ENCODE results near the gene PIK3R3. TPM values are rescaled to one million over a fixed set of nuclear protein-coding genes. Genes with fewer than 3 reads are reported as not detected.

PIK3R3 gene
- total RNA-seq, 1 experiment from 2014 or later, result 36.3 TPM

- no TSS peak for BruUV-seq (replicated peaks)
- intact Hi-C loops (cut with micrococcal nuclease; ENCODE audit: unreplicated experiment) (no loop called here), in situ Hi-C loops (cut with HindIII; ENCODE audit: low pct_unique_long_range_greater_than_20kb, low sequenced_read_pairs) (no loop called here)
- Histone ChIP-seq H3K27ac (ENCODE audit: low read length) (no peak overlapping the region), H3K4me3 (ENCODE audit: low read depth in 2 of 2, low read length in 2 of 2) (no peak overlapping the region), H3K36me3 (ENCODE audit: control insufficient read depth, insufficient read depth, low read length) (no peaks in the 10 kb centered on the region), H3K27me3 (ENCODE audit: control insufficient read depth, insufficient read depth, low read length) (no peaks in the 10 kb centered on the region), H3K4me1 (ENCODE audit: control insufficient read depth, insufficient read depth, low read length) (no peaks in the 10 kb centered on the region), H3K9me3 (ENCODE audit: control insufficient read depth, insufficient read depth, low read depth, low read length) (no peaks in the 10 kb centered on the region)
- ATAC-seq, result no peak
- DNase-seq (ENCODE audit: low read depth, low spot score), result no peak
- ChIA-PET CTCF (no interaction called here), POLR2A (no interaction called here)
- TF ChIP-seq REST (IDR thresholded peaks at IDR 0.05; ENCODE audit: insufficient read depth in 1 of 2, low read depth in 2 of 2, low read length in 1 of 2) (no peak), SIN3A (IDR thresholded peaks at IDR 0.05; ENCODE audit: borderline replicate concordance, insufficient read depth, low read depth, low read length) (no peak), POLR2AphosphoS5 (IDR thresholded peaks at IDR 0.05; ENCODE audit: low read depth, low read length) (no peak)
These were observed 102.2 kb downstream of the PIK3R3 start for GRCh38 chr1:46030074-46030870.

GRCh38 chr1:46027788-46028573 is 104.4 kb downstream of the PIK3R3 start:
- 0 out of 2 replicates have a peak, but pooled peaks cover 2% of the 10 kb centered on the region for H3K36me3 ChIP-seq (ENCODE audit: control insufficient read depth, insufficient read depth, low read length)
- no peaks in the 10 kb centered on the region for H3K4me1 ChIP-seq (ENCODE audit: control insufficient read depth, insufficient read depth, low read length)
- H3K4me3 ChIP-seq (ENCODE audit: low read depth in 2 of 2, low read length in 2 of 2), result no peak overlapping the region
- DNase-seq (ENCODE audit: low read depth, low spot score), result no peak
- ChIA-PET POLR2A (no interaction called here), CTCF (no interaction called here)
- no peak for ATAC-seq
- intact Hi-C loops (cut with micrococcal nuclease; ENCODE audit: unreplicated experiment), result no loop called here
- H3K27me3 ChIP-seq (ENCODE audit: control insufficient read depth, insufficient read depth, low read length), result no peaks in the 10 kb centered on the region
- H3K27ac ChIP-seq (ENCODE audit: low read length), result no peak overlapping the region
- TF ChIP-seq CTCF (IDR thresholded peaks at IDR 0.05) (no peak), TCF7L2 (IDR thresholded peaks at IDR 0.05; ENCODE audit: low read depth, low read length) (no peak), REST (IDR thresholded peaks at IDR 0.05; ENCODE audit: insufficient read depth in 1 of 2, low read depth in 2 of 2, low read length in 1 of 2) (no peak), POLR2AphosphoS5 (IDR thresholded peaks at IDR 0.05; ENCODE audit: low read depth, low read length) (no peak), SIN3A (IDR thresholded peaks at IDR 0.05; ENCODE audit: borderline replicate concordance, insufficient read depth, low read depth, low read length) (no peak)
- no peaks in the 10 kb centered on the region for H3K9me3 ChIP-seq (ENCODE audit: control insufficient read depth, insufficient read depth, low read depth, low read length)
- in situ Hi-C loops (cut with HindIII; ENCODE audit: low pct_unique_long_range_greater_than_20kb, low sequenced_read_pairs), result no loop called here
- BruUV-seq (replicated peaks), result no TSS peak

Data from Panc1 (cell line).